M059J (cell line): Measurements from ENCODE around the gene EMID1. TPM values are rescaled to one million over a fixed set of nuclear protein-coding genes. Genes with fewer than 3 reads are reported as not detected.

Experiments used
- DNase-seq: peaks from one replicate; pipeline ENCODE4 v3.0.0-alpha.2; 2012; ENCODE audit warnings: low read depth
- total RNA-seq: library from RNA; depleted of rRNA; stranded (reverse); fragments of >200 nt; shearing (Covaris generic); gene quantifications from 2 replicates; pipeline ENCODE4 v1.2.3, GENCODE V29; 2014

Gene EMID1
- total RNA-seq, 1 experiment from 2014 or later, result 0.07 TPM

DNA sequence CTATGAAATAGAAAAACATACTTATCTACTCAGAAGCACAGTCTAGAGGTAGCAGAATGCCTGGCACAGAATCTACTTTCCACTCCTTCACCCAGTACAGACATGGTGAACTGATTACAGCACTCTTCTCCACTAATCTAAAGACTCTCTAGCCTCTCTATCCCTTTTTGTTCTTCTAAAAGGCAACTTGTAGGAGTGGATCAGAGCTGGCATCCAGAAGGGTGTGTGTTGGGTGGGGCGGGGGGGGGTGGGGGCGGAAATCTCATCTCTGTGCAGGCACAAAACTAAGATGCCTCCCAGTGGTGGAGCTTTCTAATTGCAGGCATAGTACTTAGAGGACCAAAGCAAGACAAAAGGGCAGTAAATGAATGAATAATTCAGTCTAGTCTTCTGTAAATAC, 11.5 kb upstream of the EMID1 start:
- no peak for DNase-seq

DNA sequence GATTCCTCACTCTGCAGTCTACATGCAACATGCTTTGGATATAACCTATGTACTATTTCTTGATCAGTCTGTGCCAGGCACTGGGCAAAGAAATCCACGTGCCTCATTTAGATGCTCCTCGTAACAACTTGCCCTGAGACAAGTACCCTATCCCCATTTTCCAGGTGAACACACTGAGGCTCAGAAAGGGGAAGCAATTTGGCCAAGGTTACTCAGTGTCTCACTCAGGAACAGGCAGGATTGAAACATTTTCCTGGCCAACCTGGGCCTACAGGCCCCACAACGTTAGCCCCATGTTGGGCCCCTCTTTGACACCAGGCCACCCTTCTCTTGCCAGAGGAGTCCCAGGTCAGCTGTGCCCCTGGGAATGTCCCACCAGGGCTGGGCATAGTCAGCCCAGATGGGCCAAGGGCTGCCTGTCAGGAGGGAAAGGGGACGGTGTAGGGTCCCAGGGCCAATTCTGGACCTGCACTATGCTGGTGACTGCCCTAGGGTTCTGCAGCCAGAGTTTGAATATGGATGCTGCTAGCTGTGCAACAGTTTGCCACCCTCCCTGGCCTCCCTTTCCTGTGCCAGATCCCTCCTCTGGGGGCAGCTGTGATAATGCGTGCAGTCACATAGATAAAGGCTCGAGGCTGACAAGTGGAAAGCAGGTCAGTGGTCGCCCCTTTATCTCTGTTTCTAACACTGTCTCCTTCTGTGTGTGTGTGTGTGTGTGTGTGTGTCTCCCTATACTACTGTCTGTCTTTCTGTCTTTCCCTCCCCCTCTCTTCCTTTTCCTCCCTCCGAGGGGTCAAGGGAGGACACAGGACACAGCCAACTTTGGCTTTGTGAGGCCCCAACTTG, 10.4 kb upstream of the EMID1 start:
- no peak for DNase-seq

DNA sequence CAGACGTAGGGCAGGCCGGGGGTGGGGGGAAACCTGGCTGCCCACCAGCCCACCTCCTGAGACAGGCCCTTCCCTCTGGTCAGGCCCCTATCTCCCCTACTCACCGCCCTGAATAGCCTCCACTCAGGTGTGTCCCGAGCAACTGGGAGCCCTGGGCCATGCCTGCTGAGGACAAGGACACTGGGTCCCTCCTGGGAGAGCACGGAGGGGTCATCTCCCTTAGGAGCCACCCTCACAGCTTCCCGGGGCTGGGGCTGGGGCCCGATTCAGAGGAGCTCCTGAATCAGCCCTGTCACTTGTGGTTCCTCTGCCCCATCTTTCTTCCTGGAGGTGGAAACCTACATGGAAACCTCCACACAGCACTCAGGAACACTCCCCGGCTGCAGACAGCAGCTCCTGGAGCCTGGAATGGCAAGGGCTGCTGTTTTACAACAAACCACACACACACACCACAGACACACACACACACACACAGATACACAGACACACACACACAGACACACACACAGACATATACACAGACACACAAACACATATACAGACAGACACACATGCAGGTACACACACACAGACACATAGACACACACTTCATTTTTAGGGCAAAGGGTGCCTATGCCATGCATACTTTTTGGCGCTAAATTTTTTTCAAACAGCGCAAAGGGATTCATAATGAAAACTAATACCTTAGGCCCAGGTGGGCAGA, 9.6 kb upstream of the EMID1 start:
- no peak for DNase-seq

DNA sequence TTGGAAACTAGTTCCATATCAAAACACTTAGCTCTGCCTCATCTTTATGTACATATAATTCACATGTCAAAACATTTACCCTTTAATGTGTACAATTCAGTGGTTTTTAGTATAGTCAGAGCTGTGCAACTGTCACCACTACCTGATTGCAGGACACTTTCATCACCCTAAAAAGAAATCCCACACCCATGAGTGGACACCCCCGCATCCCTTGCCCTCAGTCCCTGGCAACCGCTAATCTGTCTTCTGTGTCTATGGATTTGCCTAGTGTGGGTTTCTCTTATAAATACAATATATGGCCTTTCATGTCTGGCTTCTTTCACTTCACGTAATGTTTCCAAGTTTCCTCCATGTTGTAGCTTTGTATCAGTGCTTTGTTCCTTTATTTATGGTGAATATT, 8.6 kb upstream of the EMID1 start:
- no peak for DNase-seq

DNA sequence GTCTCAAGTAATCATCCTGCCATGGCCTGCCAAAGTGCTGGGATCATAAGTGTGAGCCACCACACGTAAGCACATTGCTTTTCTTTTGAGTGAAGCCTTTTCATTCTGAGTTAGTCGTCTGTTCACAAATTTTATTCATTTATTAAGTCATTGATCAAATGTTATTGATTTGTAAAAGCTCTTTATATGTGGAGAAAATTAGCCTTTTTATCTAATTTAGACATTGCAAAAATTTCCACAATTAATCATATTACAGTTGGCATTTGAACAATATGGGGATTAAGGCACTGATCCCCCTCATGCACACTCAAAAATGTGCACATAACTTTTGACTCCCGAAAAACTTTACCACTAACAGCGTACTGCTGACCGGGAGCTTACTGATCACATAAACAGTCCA, 7.5 kb upstream of the EMID1 start:
- no peak for DNase-seq

DNA sequence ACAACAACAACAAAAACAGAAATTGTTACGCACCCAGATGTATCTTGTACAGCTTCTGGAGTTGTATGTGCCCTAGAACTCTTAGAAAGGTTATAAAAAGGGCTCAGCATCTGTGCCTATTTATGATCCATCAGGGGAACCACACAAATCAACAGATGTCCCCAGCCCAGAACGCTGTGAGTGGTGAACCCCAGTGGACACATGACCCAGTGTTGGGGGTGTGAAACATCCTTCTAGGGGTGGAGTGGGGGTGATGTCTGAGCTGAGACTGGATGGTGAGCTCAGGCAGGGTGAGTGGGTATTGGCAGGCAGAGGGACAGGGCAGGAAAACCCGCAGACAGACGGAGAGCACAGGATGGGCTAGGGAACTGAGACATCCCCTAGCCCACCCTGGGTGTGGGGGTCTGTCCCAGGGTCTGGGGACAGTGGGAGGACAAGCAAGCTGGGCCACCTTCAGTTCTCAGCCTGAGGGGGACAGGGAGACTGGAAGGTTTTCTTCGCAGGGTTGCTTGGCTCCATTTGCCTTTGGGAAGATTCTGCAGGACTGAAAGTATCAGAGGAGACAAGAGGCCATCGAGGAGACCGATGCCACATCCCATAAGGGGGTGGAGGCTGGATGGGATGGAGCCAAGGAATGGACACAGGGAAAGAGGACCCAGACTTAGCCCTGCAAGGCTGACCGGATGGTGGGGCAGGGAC, 5.8 kb upstream of the EMID1 start:
- DNase-seq, result no peak

DNA sequence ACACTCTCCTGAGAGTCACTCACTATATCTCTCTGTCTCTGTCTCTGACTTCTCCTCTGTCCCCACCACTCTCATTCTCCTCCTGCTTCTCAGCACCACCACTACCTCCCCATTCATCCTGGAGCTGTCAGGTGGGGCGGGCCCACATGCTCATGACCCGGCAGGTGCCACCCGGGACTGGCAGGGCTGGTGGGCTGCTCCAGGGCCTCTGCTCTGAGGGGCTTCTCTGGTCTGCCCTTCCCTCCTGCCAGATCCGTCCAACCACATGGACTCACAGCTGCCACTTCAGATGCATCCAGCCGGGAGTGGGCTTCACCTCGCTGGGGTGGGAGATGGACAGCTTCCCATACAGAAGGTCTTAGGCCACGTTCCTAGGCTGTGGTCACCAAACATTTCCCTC, 4.8 kb upstream of the EMID1 start:
- DNase-seq, result no peak

DNA sequence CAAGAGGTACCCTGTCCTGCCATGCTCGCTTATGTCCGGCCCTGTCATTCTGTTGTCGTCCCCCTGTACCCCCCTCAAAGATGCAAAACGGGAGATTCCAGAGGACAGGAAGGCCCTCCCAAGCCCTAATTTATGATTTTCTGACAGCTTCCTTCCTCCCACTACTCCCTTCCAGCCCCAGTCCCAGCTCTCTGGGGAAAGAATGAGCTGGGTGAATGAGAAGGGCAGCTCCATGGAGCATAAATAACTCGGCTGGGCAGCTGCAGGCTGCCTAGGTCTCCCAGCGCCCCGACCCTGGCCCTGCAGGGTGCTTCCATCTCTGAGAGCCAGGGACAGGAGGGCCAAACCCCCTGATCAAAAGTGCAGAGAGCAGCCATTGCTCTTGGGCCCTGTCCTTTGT, 3.9 kb upstream of the EMID1 start:
- DNase-seq, result no peak

DNA sequence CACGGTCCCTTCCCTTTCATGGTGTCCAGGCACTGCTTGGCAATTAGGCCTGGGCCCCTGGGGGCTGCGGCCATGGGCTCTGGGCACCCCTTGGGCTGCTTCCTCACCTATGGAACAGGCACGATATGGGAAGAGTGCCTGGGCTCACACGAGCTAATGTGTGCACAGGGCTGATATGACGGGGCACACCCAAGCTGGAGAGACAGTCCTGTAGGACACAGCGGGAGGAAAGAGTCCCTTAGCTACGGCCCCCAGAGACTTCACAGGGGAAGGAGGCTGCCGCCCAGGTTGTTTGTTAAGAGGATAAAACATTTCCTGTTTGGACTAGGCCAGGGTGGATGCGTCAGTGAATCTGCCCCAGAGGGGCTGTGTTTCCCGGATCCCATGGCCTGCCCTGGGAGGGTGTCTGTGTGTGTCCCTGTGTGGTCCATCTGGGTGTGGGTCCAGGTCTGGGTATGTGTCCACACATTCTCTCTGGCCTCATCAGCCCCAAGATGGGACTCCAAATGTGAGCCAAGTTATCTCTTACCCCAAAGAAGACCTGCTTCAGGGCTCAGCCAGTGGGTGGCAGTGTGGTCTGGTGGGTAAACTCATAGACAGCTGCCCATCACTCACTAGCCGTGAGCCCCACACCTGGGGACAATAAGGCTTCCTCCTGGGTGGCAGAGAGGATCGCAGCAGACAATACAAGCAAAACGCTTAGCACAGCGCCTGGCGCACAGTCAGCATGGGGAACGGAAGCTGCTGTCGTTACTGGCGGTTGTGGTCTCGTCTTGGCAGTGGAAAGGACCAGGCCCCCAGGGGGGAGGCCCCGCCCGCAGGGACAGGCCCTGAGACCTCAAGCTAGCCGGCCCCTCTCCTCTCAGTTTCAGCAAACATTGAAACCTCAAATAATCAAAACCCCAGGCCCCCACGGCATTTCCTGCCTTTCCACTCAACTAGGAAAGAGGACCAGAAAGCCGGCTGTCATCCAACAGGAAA, 3.2 kb upstream of the EMID1 start:
- DNase-seq, result no peak

DNA sequence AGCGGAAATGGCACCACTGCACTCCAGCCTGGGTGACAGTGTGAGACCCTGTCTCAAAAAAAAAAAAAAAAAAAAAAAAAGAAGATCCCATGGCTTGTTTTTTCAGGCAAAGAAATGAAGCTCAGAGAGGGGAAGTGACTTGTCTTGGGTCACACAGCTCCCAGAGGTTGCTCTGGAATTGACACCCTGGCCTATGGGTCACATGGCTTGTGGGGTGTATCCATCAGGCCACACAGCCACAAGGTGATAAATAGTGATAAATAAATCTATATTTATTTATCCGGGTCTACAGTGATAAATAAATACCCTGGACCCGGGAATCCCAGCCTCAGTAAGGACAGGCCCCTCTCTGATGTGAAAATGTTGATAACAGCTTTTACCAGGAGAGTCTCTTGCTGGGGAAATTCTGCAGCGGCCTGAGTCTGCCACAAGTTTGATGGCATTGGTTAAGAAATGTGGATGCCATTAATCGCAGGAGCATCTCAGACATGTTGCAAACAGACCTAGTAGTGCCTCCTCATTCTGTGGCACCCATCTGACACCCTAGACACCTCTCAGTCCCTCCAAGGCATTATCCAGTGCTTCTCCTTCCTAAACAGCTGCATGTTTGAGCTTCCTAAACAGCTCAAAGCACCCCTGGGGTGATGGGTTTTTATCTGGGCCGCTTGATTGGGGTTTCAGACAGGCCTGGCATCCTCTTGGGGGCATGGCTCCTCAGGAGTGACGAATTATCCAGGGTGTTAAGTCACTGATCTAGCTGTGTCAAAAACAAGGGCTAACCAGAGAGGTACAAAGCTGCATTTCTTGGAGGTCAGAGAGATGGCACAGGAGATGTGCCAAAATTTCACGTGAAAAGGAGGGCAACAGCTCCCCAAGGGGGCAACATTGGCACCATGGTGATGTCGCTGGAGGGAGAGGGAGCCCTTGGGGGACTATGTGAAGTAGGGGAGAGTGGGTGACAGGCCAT, 1.9 kb upstream of the EMID1 start:
- no peak for DNase-seq

DNA sequence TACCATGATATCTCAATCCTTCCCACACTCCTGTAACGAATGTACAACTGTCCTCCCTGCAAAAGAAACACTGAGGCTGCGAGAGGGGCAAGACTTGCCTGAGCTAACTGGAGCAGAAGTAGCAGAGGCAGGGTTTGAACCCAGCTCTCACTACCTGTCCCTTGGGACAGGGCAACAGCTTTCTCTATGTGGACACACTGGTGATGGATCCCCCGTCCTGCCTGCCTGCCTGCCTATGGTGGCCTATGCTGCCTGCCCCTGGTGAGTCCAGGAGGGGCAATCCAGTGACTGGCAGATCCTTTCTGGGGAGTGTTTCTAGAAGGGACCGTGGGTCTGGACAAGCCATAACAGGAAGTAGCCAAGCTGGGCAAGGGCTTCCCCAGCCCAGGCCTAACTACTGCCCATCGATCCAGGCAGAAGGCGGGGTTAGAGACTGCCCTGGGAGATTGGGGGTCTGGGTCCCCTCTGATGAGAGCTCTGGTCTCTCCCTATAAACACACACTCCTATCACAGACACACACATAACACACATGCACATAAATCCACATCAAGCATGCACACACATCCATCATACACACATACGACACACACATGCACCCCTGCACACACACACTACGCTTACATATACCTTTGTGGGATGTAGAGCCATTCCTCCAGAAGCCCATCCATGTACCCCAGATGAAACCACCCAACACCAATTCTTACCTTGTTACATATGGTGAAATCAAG, 1.1 kb upstream of the EMID1 start:
- DNase-seq, result no peak

DNA sequence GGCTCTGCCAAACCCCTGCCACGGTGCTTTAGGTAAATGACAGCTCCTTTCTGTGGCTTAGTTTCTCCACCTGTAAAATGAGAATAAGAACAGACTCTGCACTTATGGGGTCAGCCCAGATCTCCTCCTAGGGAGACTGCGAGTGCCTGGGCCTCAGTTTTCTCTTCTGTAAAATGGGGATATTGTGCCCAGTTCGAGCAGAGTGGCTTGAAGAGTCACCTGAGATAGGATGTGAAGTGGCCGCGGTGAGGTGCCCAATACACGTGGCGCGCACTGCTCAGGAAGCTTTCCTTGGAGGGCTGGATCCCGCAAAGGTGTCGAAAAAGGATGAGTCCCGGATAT, 473 bp upstream of the EMID1 start:
- DNase-seq, result no peak

DNA sequence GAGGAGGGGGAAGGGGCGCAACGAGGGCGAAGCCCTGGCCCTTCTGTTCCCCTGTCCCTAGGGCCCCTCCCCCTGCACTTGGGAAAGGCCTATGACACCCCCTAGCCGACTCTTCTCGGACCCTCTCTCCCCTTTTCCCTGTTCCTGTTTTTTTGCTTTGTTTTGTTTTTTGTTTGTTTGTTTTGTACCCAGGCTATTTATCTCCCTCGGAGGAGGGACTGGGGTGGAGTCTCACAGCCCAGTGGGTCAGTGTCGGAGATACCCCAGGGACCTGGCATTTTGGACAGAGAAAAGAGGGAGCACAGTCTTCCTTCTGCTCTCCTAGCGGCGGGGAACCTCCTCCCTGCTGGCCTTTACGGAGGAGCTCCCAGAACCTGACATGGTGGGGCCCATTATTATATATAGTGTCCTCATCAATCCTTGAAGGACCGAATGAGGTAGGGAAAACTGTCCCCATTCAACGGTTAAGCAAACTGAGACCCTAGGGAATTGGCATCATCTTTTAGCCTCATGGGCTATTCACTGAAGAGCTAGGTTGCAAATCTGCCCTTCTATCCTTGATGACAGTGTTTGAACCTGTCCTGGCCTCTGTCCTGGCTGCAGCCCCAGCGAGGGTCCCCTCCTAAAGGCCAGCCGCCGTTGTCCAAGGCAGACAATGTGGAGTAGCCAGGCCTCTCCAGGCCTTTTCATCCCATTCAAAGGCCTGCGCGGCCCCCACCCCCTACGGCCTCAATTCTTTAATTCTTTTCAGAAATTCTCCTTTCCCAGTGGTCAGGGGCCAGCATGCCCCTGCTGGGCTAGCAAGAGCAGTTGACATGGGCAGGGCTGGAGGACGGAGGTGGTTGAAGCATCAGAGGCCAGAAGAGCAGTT, 911 bp downstream of the EMID1 start:
- no peak for DNase-seq

DNA sequence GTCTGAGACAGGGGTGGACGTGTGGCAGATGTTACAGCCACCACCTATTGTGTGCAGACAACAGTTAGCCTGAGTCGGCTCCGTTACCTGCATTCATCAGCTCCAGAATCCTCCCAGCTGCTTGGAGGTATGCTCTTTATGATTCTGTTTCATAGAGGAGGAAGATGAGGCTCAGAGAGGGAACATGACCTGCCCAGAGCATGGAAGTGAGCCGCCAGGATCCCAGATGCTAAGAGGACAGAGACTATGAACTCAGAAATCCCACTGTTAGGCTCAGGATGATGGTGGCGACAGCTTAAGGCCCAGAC, 1.5 kb downstream of the EMID1 start:
- DNase-seq, result no peak

DNA sequence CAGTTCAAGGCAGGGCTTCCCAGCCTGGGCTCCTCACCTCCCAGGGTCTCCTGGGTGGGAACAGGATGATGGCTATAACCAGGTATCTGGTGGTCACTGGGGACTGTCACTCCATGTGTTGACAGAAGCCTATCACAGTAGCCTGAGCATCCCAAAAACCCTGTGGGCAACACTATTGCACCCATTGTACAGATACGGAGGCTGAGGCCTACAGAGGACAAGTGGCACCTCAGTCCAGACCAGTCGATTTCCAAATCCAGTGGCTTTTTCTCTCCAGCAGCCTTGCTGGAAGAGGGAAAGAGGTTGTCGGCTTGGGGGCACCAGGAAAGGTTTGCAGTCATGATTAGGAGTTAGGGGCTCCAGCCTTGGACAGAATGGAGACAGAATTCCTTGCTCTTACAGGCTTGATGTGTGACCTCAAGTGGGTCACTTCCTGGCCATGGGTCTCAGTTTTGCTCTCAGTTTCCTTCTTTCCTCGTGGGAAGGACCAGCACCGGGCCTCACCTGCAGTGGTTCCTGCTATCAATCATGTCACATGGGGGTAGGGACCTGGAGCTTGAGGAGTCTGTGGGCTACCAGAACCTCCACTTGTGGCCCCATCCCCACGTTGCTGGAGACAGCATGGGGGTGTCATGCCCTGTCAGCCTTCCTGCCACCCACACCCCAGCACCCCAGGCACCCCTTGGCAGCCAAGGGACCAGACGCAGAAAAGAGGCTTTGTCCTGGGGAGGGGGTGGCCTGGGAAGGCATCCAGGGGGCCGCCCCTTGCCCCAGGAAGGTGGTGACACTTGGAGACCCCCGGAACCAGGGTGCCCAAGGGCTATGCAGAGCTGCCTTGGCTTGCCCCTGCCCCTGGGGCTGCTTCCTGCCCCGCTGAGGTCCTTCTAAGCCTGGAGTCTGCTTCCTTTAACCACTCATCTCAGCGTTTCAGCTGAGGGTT, 2.1 kb downstream of the EMID1 start:
- DNase-seq, result no peak

DNA sequence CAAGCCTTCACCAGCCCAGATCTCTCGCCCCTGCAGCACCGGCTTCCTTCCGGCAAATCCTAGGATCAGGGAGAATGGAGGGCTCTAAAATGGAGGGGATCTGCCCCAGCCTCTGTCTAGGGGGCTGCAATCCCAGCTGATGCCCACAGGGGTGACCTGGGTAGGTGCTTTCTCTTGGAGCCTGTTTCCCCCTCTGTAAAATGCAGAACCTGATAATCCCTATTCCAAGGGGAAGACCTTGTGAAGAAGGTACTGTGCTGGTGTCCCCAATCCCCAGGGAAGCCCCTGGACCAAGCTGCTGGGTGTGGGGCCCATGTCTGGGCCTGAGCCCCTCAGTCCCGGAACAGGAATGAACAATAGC, 2.8 kb downstream of the EMID1 start:
- DNase-seq, result no peak

DNA sequence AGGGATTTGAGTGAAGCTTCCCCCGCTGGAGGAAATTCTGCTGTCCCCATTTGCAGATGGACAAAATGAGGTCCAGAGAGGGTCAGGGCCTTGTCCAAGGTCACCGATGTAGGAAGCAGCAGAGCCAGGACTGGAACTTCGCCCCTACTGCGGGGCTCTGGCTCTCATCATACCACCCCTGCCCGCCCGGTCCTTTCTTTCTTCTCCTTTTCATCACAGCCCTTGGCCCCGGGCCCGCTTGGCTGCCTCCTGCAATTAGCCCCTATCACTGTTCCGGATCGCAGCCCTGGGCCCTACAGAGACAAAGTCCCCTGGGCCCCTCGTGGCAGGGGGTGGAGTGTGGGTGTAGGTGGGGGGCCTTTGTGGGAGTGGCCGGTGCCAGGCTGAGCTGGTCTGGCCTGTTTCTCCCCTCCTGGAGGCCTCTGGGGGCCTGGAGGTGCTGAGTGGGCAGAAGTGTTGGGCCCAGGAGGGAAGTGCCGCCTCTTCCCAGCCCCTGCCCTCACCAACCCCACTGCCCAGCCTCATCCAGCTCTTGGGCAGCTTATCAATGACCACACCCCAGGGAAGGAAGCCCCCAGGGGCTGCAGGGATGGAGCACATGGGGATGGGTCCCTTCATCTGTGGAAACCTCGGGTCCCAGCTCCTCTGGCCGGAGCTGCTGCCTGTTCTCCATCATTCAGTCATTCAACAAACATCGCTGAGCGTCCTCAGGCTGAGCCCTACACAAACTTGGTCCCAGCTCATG, 3.4 kb downstream of the EMID1 start:
- no peak for DNase-seq
